ENCODE measurements around the gene PGR.

Gene PGR

DNA sequence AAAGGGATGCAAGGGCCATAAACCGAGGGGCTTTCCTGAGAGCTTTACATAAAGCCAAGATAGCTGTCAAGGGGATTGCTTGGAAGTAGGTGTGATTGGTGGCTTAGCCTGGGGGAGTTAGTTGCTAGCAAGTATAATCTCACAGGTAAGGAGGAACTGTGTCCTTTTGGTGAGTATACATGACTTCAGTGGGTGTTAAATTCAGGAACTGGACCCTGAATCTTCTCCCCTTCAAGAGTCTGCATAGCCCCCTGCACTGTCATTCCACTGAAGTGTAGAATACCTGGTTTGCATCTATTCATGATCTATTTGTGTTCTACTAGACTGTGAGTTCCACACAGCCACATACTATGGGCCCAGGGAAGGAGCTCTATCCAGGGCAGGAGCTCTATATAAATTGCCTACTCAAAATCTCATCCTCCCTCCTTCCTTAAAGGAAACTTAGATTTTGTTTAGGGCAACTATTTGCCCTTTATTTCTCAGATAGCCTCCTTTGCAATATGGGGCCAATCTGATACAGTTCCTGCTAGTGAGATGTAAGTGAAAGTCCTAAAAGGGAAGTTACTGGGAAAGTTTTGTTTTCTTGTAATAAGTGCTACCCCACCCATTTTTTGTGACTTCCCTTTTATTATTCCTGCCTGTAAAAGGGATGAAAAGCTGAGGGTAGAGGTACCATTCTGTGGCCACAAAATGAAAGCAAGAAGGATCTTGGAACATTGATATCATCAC, 120.5 kb downstream of the PGR start:
- no peaks in the 10 kb centered on the region for H3K4me1 Mint-ChIP-seq (ENCODE audit: low read depth)
- no peaks in the 10 kb centered on the region for H3K27me3 Mint-ChIP-seq
- no peaks in the 10 kb centered on the region for H3K36me3 Mint-ChIP-seq (ENCODE audit: low read depth)
- H3K27ac Mint-ChIP-seq, result no peak overlapping the region
- H3K9me3 Mint-ChIP-seq, result no peaks in the 10 kb centered on the region
- no peak overlapping the region for H3K4me3 Mint-ChIP-seq

GRCh38 chr11:101003468-101003867, 126.1 kb downstream of the PGR start:
- no peak overlapping the region for H3K4me3 Mint-ChIP-seq
- no peak overlapping the region for H3K27ac Mint-ChIP-seq
- H3K9me3 Mint-ChIP-seq, result peaks cover 6% of the 10 kb centered on the region
- H3K36me3 Mint-ChIP-seq (ENCODE audit: low read depth), result no peaks in the 10 kb centered on the region
- no peaks in the 10 kb centered on the region for H3K4me1 Mint-ChIP-seq (ENCODE audit: low read depth)
- H3K27me3 Mint-ChIP-seq, result no peaks in the 10 kb centered on the region

GRCh38 chr11:100999756-101000155, 129.9 kb downstream of the PGR start:
- Mint-ChIP-seq H3K27me3 (no peaks in the 10 kb centered on the region), H3K27ac (no peak overlapping the region), H3K4me3 (no peak overlapping the region), H3K36me3 (ENCODE audit: low read depth) (no peaks in the 10 kb centered on the region), H3K4me1 (ENCODE audit: low read depth) (no peaks in the 10 kb centered on the region), H3K9me3 (peaks cover 6% of the 10 kb centered on the region)

DNA sequence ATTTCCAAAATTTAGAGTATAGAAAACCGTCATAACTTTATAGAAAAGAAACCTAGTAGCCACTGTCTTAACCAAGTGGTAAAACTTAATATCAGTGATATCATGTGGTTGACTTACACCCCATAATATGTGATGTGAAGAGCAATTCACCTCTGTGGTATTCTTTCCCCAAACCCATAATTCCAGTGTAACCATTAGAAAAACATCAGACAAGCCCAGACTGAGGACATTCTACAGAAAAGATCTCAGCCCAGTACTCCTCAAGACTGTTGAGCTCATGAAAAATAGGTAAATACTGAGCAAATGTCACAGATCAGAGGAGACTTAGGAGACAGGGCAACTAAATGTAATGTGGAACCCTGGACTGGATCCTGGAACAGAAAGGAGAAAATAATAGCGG, 134.6 kb downstream of the PGR start:
- Mint-ChIP-seq H3K9me3 (peaks cover 6% of the 10 kb centered on the region), H3K36me3 (ENCODE audit: low read depth) (no peaks in the 10 kb centered on the region), H3K27me3 (no peaks in the 10 kb centered on the region), H3K27ac (no peak overlapping the region), H3K4me3 (no peak overlapping the region), H3K4me1 (ENCODE audit: low read depth) (no peaks in the 10 kb centered on the region)

- Mint-ChIP-seq H3K36me3 (ENCODE audit: low read depth) (no peaks in the 10 kb centered on the region), H3K27me3 (no peaks in the 10 kb centered on the region), H3K9me3 (no peaks in the 10 kb centered on the region), H3K4me3 (no peak overlapping the region), H3K27ac (no peak overlapping the region), H3K4me1 (ENCODE audit: low read depth) (no peaks in the 10 kb centered on the region)
Observed at GRCh38 chr11:100991541-100991940, 138.1 kb downstream of the PGR start.

GRCh38 chr11:100990931-100991330, 138.7 kb downstream of the PGR start:
- H3K4me3 Mint-ChIP-seq, result no peak overlapping the region
- H3K36me3 Mint-ChIP-seq (ENCODE audit: low read depth), result no peaks in the 10 kb centered on the region
- H3K9me3 Mint-ChIP-seq, result no peaks in the 10 kb centered on the region
- no peaks in the 10 kb centered on the region for H3K4me1 Mint-ChIP-seq (ENCODE audit: low read depth)
- no peak overlapping the region for H3K27ac Mint-ChIP-seq
- H3K27me3 Mint-ChIP-seq, result no peaks in the 10 kb centered on the region

- H3K4me3 Mint-ChIP-seq, result no peak overlapping the region
- H3K27me3 Mint-ChIP-seq, result no peaks in the 10 kb centered on the region
- no peaks in the 10 kb centered on the region for H3K9me3 Mint-ChIP-seq
- H3K4me1 Mint-ChIP-seq (ENCODE audit: low read depth), result no peaks in the 10 kb centered on the region
- H3K27ac Mint-ChIP-seq, result no peak overlapping the region
- H3K36me3 Mint-ChIP-seq (ENCODE audit: low read depth), result no peaks in the 10 kb centered on the region
Observed at GRCh38 chr11:100984668-100985067, 144.9 kb downstream of the PGR start.

- Mint-ChIP-seq H3K4me1 (ENCODE audit: low read depth) (no peaks in the 10 kb centered on the region), H3K9me3 (no peaks in the 10 kb centered on the region)
Observed at GRCh38 chr11:100981196-100981824, 148.3 kb downstream of the PGR start.

GRCh38 chr11:100980156-100980555, 149.5 kb downstream of the PGR start:
- Mint-ChIP-seq H3K9me3 (no peaks in the 10 kb centered on the region), H3K4me1 (ENCODE audit: low read depth) (no peaks in the 10 kb centered on the region), H3K36me3 (ENCODE audit: low read depth) (no peaks in the 10 kb centered on the region), H3K4me3 (no peak overlapping the region), H3K27me3 (no peaks in the 10 kb centered on the region), H3K27ac (no peak overlapping the region)

More at GRCh38 chr11:100981196-100981824, 148.3 kb downstream of the PGR start:
- Mint-ChIP-seq H3K36me3 (ENCODE audit: low read depth) (no peaks in the 10 kb centered on the region), H3K4me3 (no peak overlapping the region), H3K27me3 (no peaks in the 10 kb centered on the region), H3K27ac (no peak overlapping the region)
